Measurements from ENCODE around the gene SLC13A2. TPM values are rescaled to one million over a fixed set of nuclear protein-coding genes. Genes with fewer than 3 reads are reported as not detected.
A peak's percentile ranks its signal among the peaks of the same experiment; 100 is the strongest.

The SLC13A2 gene
- total RNA-seq, 4 donors from 2014 or later = not detected

GRCh38 chr17:28498652-28499363, 25.4 kb downstream of the SLC13A2 start:
- Histone ChIP-seq H3K4me1 (peaks cover 6 to 7% of the 10 kb centered on the region in 2 donors), H3K27me3 (no peaks in the 10 kb centered on the region), H3K36me3 (no peaks in the 10 kb centered on the region), H3K4me3 (replicated peaks in 1 of 3) (no peak overlapping the region), H3K27ac (no peak overlapping the region), H3K9me3 (no peaks in the 10 kb centered on the region)
- intact Hi-C loops (cut with DNase I) = no loop called here
- TF ChIP-seq CTCF (IDR thresholded peaks at IDR 0.05) (no peak), POLR2A (IDR thresholded peaks at IDR 0.05) (no peak)
- no peak for DNase-seq
- WGBS, 2 donors = 70 to 74% methylated on average over 10 to 11 of the region's 12 CpGs

DNA sequence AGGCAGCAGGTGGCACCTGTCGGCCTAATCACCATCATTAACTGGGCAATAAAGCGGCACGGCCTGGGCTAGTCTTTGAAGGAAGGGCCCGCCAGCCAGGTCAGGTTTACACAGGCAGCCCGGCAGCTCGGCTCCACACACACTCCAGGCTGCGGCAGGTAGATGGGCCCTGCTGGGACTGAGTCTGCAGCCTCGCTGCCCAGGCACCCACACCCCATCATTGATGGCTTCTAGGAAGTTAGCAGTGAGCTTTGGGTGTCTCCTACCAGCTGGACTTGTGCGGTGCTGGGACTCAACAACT, 25.9 kb downstream of the SLC13A2 start:
- WGBS, 2 donors = 90 to 94% methylated on average over 2 to 3 of the region's 9 CpGs
- H3K27me3 ChIP-seq = no peaks in the 10 kb centered on the region
- H3K4me3 ChIP-seq (replicated peaks in 1 of 3) = no peak overlapping the region
- no peak overlapping the region for H3K27ac ChIP-seq
- intact Hi-C loops (cut with DNase I) = no loop called here
- no peak for DNase-seq
- no peaks in the 10 kb centered on the region for H3K36me3 ChIP-seq
- H3K4me1 ChIP-seq = peaks cover 6 to 7% of the 10 kb centered on the region in 2 donors
- TF ChIP-seq CTCF (IDR thresholded peaks at IDR 0.05) = no peak
- no peak for TF ChIP-seq POLR2A (IDR thresholded peaks at IDR 0.05)
- no peaks in the 10 kb centered on the region for H3K9me3 ChIP-seq

GRCh38 chr17:28499684-28500357, 26.4 kb downstream of the SLC13A2 start:
- no peak for DNase-seq
- Histone ChIP-seq H3K27ac (no peak overlapping the region), H3K4me3 (replicated peaks in 1 of 3) (no peak overlapping the region), H3K27me3 (no peaks in the 10 kb centered on the region), H3K9me3 (no peaks in the 10 kb centered on the region), H3K4me1 (peaks cover 6 to 7% of the 10 kb centered on the region in 2 donors), H3K36me3 (no peaks in the 10 kb centered on the region)
- TF ChIP-seq POLR2A (IDR thresholded peaks at IDR 0.05) (no peak), CTCF (IDR thresholded peaks at IDR 0.05) (no peak)
- WGBS, 2 donors = 73 to 83% methylated on average over 7 to 9 of the region's 9 CpGs
- intact Hi-C loops (cut with DNase I) = no loop called here

- Histone ChIP-seq H3K27ac (no peak overlapping the region), H3K36me3 (no peaks in the 10 kb centered on the region), H3K4me3 (replicated peaks in 1 of 3) (no peak overlapping the region), H3K4me1 (peaks cover 7 to 8% of the 10 kb centered on the region in 2 donors), H3K27me3 (no peaks in the 10 kb centered on the region), H3K9me3 (no peaks in the 10 kb centered on the region)
- intact Hi-C loops (cut with DNase I) = no loop called here
- peak; percentile 46 to 54 for DNase-seq
- WGBS, 2 donors = 45 to 49% methylated on average over 11 to 13 of the region's 13 CpGs
- TF ChIP-seq POLR2A (IDR thresholded peaks at IDR 0.05) = no peak
- no peak for TF ChIP-seq CTCF (IDR thresholded peaks at IDR 0.05)
Observed at GRCh38 chr17:28500712-28501379, 27.4 kb downstream of the SLC13A2 start.
